ENCODE data around the gene CCNL1.
"Not testable (repeated sequence)": the region's sequence is repeated elsewhere in the genome, so short reads cannot be mapped to it uniquely, and the experiment has no call there.

The CCNL1 gene

GRCh38 chr3:157159762-157160657 is at the start of gene CCNL1:
TSS of gene CCNL1 (minus strand) at chr3:157160147. CDS start at chr3:157160094, 53 bp downstream.
- peak; percentile 89 to 91 (median 91) for DNase-seq (ENCODE audit: low read depth in 2 of 3, low spot score in 2 of 3)

GRCh38 chr3:157204880-157205279 is 44.9 kb upstream of the CCNL1 start:
- DNase-seq (ENCODE audit: low read depth in 2 of 3, low spot score in 2 of 3): no peak

- no peak for DNase-seq (ENCODE audit: low read depth in 2 of 3, low spot score in 2 of 3)
Observed at GRCh38 chr3:157204431-157204830, 44.5 kb upstream of the CCNL1 start.

GRCh38 chr3:157201648-157202278 is 41.8 kb upstream of the CCNL1 start:
- DNase-seq (ENCODE audit: low read depth in 2 of 3, low spot score in 2 of 3): no peak

- no peak for DNase-seq (ENCODE audit: low read depth in 2 of 3, low spot score in 2 of 3)
Observed at GRCh38 chr3:157199841-157200240, 39.9 kb upstream of the CCNL1 start.

- no peak for DNase-seq (ENCODE audit: low read depth in 2 of 3, low spot score in 2 of 3)
Observed at GRCh38 chr3:157195965-157196364, 36.0 kb upstream of the CCNL1 start.

GRCh38 chr3:157191149-157191548 is 31.2 kb upstream of the CCNL1 start:
- DNase-seq (ENCODE audit: low read depth in 2 of 3, low spot score in 2 of 3): not testable (repeated sequence)

- no peak for DNase-seq (ENCODE audit: low read depth in 2 of 3, low spot score in 2 of 3)
Observed at GRCh38 chr3:157190380-157190872, 30.5 kb upstream of the CCNL1 start.

- DNase-seq (ENCODE audit: low read depth in 2 of 3, low spot score in 2 of 3): no peak
Observed at GRCh38 chr3:157188391-157188790, 28.4 kb upstream of the CCNL1 start.

- no peak for DNase-seq (ENCODE audit: low read depth in 2 of 3, low spot score in 2 of 3)
Observed at GRCh38 chr3:157182879-157183278, 22.9 kb upstream of the CCNL1 start.

- DNase-seq (ENCODE audit: low read depth in 2 of 3, low spot score in 2 of 3): no peak
Observed at GRCh38 chr3:157180262-157180661, 20.3 kb upstream of the CCNL1 start.

GRCh38 chr3:157179365-157179803 is 19.4 kb upstream of the CCNL1 start:
- DNase-seq (ENCODE audit: low read depth in 2 of 3, low spot score in 2 of 3): no peak

GRCh38 chr3:157178503-157179364 is 18.8 kb upstream of the CCNL1 start:
- DNase-seq (ENCODE audit: low read depth in 2 of 3, low spot score in 2 of 3): not testable (repeated sequence)

- not testable (repeated sequence) for DNase-seq (ENCODE audit: low read depth in 2 of 3, low spot score in 2 of 3)
Observed at GRCh38 chr3:157177801-157178453, 18.0 kb upstream of the CCNL1 start.

GRCh38 chr3:157176934-157177333 is 17.0 kb upstream of the CCNL1 start:
- no peak for DNase-seq (ENCODE audit: low read depth in 2 of 3, low spot score in 2 of 3)

- no peak for DNase-seq (ENCODE audit: low read depth in 2 of 3, low spot score in 2 of 3)
Observed at GRCh38 chr3:157175691-157176507, 16.0 kb upstream of the CCNL1 start.

- DNase-seq (ENCODE audit: low read depth in 2 of 3, low spot score in 2 of 3): peak; percentile 74 to 98 (median 91)
Observed at GRCh38 chr3:157174649-157175498, 14.9 kb upstream of the CCNL1 start.

- no peak for DNase-seq (ENCODE audit: low read depth in 2 of 3, low spot score in 2 of 3)
Observed at GRCh38 chr3:157174290-157174648, 14.3 kb upstream of the CCNL1 start.

- DNase-seq (ENCODE audit: low read depth in 2 of 3, low spot score in 2 of 3): not testable (repeated sequence)
Observed at GRCh38 chr3:157173343-157173742, 13.4 kb upstream of the CCNL1 start.

Measured in activated CD8-positive, alpha-beta memory T cell treated with anti-CD3 and anti-CD28 coated beads for 48 hours (primary cell).